OCI-LY1 (cell line): ENCODE measurements around the gene USB1.

ENCODE experiments used
- H2AFZ ChIP-seq: fragments of 200-600 bp; sonication (generic), shearing (Covaris generic); 2 replicates; pipeline ENCODE4 v1.6.0; 2014; ENCODE audit warnings: antibody characterized with exemption, mild to moderate bottlenecking, low read length
- H3F3A ChIP-seq: fragments of 200-600 bp; sonication (generic), shearing (Covaris generic); 2 replicates; pipeline ENCODE4 v1.6.0; 2014; ENCODE audit warnings: mild to moderate bottlenecking, antibody characterized with exemption, low read length, moderate library complexity; ENCODE audit not compliant: insufficient read depth
- H3K27ac ChIP-seq: fragments of 200-600 bp; sonication (generic); 2 replicates; pipeline ENCODE4 v1.5.1; 2014; ENCODE audit warnings: low read length, mixed run types, mild to moderate bottlenecking, low read depth; ENCODE audit not compliant: poor library complexity, severe bottlenecking
- H3K27me3 ChIP-seq: fragments of 200-600 bp; sonication (generic); 2 replicates; pipeline ENCODE4 v1.6.0; 2014; ENCODE audit warnings: antibody characterized with exemption, mild to moderate bottlenecking, low read length, moderate library complexity; ENCODE audit not compliant: insufficient read depth
- H3K36me3 ChIP-seq: fragments of 200-600 bp; sonication (generic); 2 replicates; pipeline ENCODE4 v1.6.1; 2014; ENCODE audit warnings: mild to moderate bottlenecking, antibody characterized with exemption, low read length, moderate library complexity, mixed read lengths; ENCODE audit not compliant: insufficient read depth
- H3K4me1 ChIP-seq: fragments of 200-600 bp; sonication (generic); 2 replicates; pipeline ENCODE4 v1.5.1; 2014; ENCODE audit warnings: mild to moderate bottlenecking, low read length, moderate library complexity; ENCODE audit not compliant: insufficient read depth, severe bottlenecking
- H3K4me2 ChIP-seq: fragments of 200-600 bp; sonication (generic), shearing (Covaris generic); 2 replicates; pipeline ENCODE4 v1.6.1; 2014; ENCODE audit warnings: low read length
- H3K4me3 ChIP-seq: fragments of 200-600 bp; sonication (generic); 2 replicates; pipeline ENCODE4 v1.5.1; 2014; ENCODE audit warnings: low read length, low read depth, mild to moderate bottlenecking, mixed read lengths; ENCODE audit not compliant: poor library complexity, severe bottlenecking
- H3K79me2 ChIP-seq: fragments of 200-600 bp; shearing (Covaris generic); 2 replicates; pipeline ENCODE4 v1.6.1; 2016; ENCODE audit warnings: mixed run types, low read length, mixed read lengths; ENCODE audit not compliant: insufficient read depth
- H3K9ac ChIP-seq: fragments of 200-600 bp; sonication (generic), shearing (Covaris generic); 2 replicates; pipeline ENCODE4 v1.6.1; 2014; ENCODE audit warnings: mild to moderate bottlenecking, low read length, mixed read lengths
- H3K9me2 ChIP-seq: fragments of 200-600 bp; sonication (generic), shearing (Covaris generic); 2 replicates; pipeline ENCODE4 v1.6.1; 2014; ENCODE audit warnings: low read depth, mild to moderate bottlenecking, low read length, mixed read lengths
- H3K9me3 ChIP-seq: fragments of 200-600 bp; shearing (Covaris generic); 2 replicates; pipeline ENCODE4 v1.6.1; 2014; ENCODE audit warnings: low read length, mixed read lengths
- H4K20me1 ChIP-seq: fragments of 200-600 bp; sonication (generic), shearing (Covaris generic); 2 replicates; pipeline ENCODE4 v1.6.0; 2016; ENCODE audit warnings: mild to moderate bottlenecking, low read length; ENCODE audit not compliant: insufficient read depth
- CTCF ChIP-seq: fragments of 200-600 bp; sonication (generic), shearing (Covaris generic); IDR thresholded peaks from 2 replicates; pipeline ENCODE4 v1.5.1; 2017; ENCODE audit warnings: mild to moderate bottlenecking, antibody characterized with exemption, low read length, moderate library complexity, mixed read lengths
- EZH2 ChIP-seq: fragments of 200-600 bp; sonication (generic), shearing (Covaris generic); IDR thresholded peaks from 2 replicates; pipeline ENCODE4 v1.8.0; 2017; ENCODE audit warnings: borderline replicate concordance, mixed run types, mild to moderate bottlenecking, antibody characterized with exemption, low read length, moderate library complexity, mixed read lengths

The USB1 gene

DNA sequence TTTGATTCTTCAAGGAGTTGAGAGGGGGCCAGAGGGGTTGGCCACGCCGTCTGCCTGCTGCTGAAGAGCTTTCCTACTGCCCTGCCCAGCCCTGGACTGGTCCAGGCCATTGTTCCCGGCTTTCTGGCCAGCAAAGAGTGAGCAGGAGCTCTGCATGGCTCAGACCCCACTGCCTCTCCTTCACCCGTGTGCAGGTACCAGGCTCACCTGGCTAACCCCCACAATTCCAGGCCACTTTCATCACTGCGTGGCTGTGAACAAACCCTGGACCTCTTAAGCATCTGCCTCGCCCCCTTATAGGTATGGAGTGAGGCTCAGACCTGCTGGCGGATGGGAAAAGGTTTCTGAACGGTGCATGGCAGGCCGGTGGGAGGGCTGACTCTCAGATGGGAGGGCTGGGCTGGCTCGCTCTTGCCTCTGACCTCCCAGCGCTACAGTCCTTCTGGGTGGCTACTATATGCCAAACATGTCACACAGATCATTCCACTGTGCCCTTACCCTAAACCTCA, 9.6 kb upstream of the USB1 start:
- H3K9me3 ChIP-seq: no peaks in the 10 kb centered on the region
- no peak overlapping the region for H3K27ac ChIP-seq
- H3K27me3 ChIP-seq: 0 out of 2 replicates have a peak, but pooled peaks cover 6% of the 10 kb centered on the region
- H3K79me2 ChIP-seq: no peaks in the 10 kb centered on the region
- H3K9ac ChIP-seq: no peak overlapping the region
- H4K20me1 ChIP-seq: no peaks in the 10 kb centered on the region
- no peaks in the 10 kb centered on the region for H3F3A ChIP-seq
- no peak for TF ChIP-seq CTCF
- no peak for TF ChIP-seq EZH2
- H3K4me1 ChIP-seq: no peaks in the 10 kb centered on the region
- no peak overlapping the region for H3K4me2 ChIP-seq
- no peak overlapping the region for H3K4me3 ChIP-seq
- H3K36me3 ChIP-seq: peaks cover 4% of the 10 kb centered on the region
- no peaks in the 10 kb centered on the region for H3K9me2 ChIP-seq
- no peak overlapping the region for H2AFZ ChIP-seq

GRCh38 chr16:57992084-57992483, 9.1 kb upstream of the USB1 start:
- TF ChIP-seq EZH2 (no peak), CTCF (no peak)

GRCh38 chr16:57993438-57993837, 7.8 kb upstream of the USB1 start:
- no peaks in the 10 kb centered on the region for H3K79me2 ChIP-seq
- H3K9me3 ChIP-seq: no peaks in the 10 kb centered on the region
- no peak overlapping the region for H2AFZ ChIP-seq
- H3K36me3 ChIP-seq: peaks cover 19% of the 10 kb centered on the region
- no peak overlapping the region for H3K4me2 ChIP-seq
- no peaks in the 10 kb centered on the region for H4K20me1 ChIP-seq
- H3K9me2 ChIP-seq: no peaks in the 10 kb centered on the region
- no peaks in the 10 kb centered on the region for H3K4me1 ChIP-seq
- no peak for TF ChIP-seq EZH2
- TF ChIP-seq CTCF: no peak
- H3K9ac ChIP-seq: no peak overlapping the region
- H3F3A ChIP-seq: no peaks in the 10 kb centered on the region
- H3K27me3 ChIP-seq: 0 out of 2 replicates have a peak, but pooled peaks cover 6% of the 10 kb centered on the region
- no peak overlapping the region for H3K4me3 ChIP-seq
- H3K27ac ChIP-seq: no peak overlapping the region

More at GRCh38 chr16:57992084-57992483, 9.1 kb upstream of the USB1 start:
- Histone ChIP-seq H2AFZ (no peak overlapping the region), H3K4me1 (no peaks in the 10 kb centered on the region), H3F3A (no peaks in the 10 kb centered on the region), H3K9ac (no peak overlapping the region), H3K9me2 (no peaks in the 10 kb centered on the region), H3K27me3 (0 out of 2 replicates have a peak, but pooled peaks cover 6% of the 10 kb centered on the region), H4K20me1 (no peaks in the 10 kb centered on the region), H3K27ac (no peak overlapping the region), H3K36me3 (peaks cover 9% of the 10 kb centered on the region), H3K79me2 (no peaks in the 10 kb centered on the region), H3K4me2 (no peak overlapping the region), H3K4me3 (no peak overlapping the region), H3K9me3 (no peaks in the 10 kb centered on the region)
